GM18868 (cell line): Measurements from ENCODE around the gene C6orf47.

Experiments
- ATAC-seq: cut with Tn5 transposase; IDR thresholded peaks from one replicate; pipeline ENCODE4 v1.9.1; 2021; ENCODE audit warnings: mild to moderate bottlenecking, moderate library complexity; ENCODE audit not compliant: unreplicated experiment

Gene C6orf47

DNA sequence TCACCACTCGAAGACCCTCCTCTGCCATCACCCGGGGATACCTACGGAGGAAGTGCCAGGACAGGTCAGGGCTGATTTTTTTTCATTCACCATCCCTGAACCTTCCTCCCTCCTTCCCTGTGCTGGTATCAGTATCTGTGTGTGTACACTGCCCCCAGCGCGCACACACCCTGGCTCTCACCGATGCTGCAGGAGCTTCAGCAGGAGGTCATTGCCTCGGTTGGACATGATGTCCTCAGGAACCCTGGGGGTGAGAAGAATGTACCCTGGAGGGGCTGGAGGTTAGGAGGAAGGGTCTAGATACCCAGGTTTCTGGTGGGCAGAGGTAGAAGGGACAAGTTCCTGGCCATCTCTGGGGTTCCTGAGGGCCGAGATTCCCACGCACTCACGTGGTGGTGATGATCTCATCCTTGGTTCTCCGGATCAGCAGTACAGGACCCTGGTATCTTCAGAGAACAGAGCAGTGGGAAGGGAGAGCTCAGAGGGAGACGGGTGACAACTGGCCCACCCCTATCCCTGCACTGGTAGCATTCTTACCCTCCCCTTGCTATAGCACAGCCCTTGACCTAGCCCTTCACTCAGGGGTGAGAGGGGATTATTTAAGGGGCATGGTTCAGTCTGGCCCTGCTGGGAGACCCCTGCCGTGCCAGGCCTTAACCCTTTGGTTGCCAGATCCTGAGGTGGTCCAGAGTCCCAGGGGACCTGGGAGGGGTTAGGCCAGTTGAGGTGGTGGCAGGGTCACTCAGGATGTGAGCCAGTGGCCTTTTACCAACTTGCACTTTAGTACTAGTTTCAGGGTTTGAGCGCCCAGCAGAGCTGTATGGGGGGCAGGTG, 27.5 kb upstream of the C6orf47 start:
- ATAC-seq, result no peak

DNA sequence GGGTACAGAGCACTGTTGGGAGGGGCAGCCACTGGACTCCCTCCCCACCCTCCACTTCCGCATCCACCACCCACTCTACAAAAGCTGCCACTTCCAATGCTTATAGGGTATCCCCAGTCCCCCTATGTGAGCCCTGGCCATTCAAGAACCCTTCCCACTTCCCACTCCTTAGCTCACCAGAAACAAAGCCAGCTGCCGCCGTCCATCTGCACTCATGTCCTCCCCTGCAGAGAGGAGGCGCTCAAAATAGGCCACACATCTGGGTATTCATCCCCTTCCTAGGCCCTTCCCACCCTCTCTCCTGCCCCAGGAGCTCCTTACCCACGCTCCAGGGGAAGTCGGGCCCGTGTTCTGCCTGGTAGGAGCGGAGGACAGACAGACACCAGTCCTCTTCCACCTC, 26.7 kb upstream of the C6orf47 start:
- no peak for ATAC-seq

DNA sequence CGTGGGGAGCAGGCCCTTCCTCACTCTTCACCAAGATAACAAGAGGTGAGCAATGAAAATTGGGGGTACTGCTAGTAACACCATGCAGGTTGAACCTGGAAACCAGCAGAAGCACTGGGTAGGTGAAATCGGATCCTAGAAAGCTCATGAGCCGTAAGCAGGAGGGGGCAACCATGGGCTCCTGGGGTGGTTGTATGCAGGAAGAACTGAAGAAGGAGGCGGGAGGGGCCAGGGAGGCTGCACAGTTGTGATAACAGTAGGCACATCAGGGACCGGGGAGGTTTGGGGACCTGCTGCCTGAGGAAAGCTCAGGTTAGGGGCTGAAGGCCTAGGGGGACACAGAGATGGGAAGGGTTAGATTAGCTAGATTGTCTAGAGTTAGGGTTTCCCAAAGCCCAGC, 25.9 kb upstream of the C6orf47 start:
- no peak for ATAC-seq

DNA sequence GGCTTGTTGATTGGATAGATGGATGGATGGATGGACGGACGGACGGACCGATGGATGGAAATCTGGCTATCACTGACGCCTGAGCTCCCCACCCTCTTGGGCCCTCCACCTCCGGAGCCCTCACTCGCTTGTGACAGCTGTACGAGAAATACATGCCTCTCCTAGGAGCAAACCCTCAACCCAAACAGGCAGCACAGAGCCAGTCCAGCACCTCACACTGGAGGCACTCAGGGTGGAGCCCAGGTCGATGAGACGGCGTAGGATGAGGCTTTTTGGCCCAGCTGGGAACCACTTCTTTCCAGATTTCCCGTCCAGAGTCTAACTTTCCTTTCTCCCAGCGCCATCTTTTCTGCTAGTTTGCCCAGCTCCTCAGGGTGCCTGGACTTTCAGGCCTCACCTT, 23.0 kb upstream of the C6orf47 start:
- ATAC-seq, result no peak

DNA sequence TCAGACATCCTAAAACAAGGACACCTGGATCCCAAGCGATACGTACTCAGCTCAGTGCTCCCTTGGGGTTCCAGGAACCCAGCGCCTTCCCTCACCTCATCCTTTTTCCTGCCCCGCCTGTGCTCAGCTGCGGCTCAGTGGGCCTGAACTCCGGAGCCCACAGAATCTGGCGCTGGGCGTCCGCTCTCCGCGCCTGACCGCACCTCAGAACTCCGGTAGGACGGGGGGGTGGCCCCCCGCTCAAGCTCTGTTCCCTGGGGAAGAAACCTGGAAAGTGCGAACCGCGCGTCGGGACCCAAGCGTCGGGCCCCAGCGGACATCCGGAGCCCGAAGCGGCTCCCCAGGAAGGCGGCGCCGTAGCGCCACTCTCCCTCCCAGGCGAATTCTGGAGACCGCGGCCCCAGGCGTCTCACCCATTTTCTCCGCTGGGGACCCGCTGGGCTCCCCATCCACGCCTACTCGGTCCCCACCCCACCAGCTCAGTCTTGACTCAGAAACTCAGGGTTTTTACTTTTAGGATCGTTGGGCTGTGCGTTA, 20.6 kb upstream of the C6orf47 start:
- no peak for ATAC-seq

DNA sequence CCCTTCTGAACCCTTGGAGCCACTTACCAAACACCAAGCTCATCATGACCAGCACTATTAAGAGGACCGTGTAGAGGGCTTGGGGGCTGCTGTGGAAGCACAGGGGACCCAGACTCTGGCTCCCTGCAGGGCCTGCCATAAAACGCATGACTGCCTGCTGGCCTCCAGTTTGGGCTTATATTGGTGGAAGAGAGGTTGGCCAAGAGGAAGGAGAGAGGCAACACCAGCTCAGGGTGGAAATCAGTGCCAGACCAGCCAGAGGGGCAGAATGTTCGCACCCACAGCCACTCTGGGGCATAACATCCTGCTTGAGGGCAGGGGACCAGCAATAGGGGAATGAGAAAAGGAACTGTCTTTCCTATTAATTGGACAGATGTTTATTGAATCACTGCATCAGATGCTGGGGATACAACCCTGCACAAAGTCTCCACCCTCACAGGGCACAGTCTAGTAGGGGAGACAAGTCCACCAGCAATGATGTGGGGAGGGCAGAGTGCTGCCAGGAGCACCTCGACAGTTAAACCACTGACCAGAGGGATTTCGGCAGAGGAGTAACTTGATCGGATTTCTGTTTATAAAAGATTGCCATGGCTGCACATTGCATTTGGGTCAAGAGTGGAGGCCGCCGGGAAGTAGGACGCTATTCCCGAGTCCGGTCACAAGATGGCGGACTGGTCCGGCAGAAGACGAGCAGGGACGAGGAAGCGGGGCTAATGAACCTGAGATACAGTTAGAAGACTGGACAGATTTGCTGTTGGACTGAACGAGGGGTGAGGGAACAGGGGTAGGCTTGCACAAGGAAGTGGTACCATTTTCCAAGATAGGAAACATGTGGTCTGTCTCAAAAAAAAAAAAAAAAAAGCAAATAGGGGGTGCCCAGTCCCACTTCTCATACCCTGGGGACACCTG, 19.9 kb upstream of the C6orf47 start, which contains the start of gene LY6G5C:
LY6G5C (minus strand) TSS at position 842 of the 909 bp plus-strand sequence; CDS start at position 148, 694 bp downstream.
- ATAC-seq, result no peak

DNA sequence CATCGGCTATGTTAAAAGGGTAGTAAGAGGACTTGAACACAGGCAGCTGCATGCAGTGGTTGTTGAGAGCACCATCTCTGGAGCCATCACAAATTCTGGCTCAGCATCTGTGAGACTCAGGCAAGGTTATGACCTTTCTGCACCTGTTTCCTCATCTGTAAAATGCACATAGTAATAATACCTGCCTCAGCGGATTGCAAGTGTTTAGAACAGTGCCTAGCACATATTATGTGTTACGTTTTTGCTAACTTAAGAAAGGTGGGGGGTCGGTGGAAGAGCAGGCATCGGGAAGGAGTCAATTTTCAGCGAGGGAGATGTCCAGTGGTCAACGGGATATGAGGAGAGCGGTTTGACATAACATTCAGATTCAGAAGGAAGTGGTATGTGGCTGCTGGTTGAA, 17.4 kb upstream of the C6orf47 start:
- ATAC-seq, result no peak

DNA sequence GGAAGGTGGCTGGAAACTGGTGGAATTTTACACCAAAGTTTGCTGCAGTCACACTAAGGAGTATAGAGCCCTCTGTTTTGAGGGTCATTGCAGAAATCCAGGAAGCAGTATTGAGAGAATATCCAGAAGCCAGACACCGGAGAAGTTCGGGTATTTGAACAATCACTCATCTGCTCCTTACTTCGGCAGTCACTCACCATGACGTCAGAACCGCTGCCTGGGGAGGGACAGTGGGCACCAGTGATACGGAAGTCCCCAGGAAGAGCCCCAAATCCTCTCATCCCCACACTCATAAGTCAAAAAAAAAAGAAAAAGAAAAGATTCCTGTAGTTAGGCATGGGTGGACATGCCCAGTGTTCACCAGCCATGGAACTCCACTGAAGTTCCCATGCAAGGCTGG, 16.3 kb upstream of the C6orf47 start:
- no peak for ATAC-seq

DNA sequence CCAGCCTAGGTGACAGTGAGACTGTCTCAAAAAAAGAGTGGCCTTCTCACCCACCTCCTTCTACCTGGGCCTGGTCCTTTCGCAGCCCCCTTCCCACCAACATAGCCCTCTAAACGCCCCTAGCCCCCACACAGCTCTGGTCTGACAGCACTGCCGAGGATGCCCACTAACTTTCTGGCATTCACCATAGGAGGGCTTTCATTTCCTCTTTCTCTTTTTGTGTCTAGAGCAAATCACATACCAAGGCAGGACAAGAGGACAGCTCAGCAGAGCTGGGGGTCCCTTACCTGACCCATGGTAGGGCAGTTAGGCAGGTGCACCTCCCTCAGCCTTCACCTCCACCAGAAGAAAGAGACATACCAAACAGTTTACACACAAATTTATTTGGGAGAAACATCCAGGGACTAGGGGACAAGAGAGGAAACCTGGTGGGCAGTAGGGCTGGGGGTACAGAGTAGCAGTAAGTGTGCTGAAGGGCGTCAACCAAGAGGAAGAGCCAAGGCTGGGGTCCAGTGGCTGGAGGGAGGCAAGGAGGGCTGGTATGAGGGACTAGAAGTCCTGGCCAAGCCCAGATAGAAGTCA, 15.8 kb upstream of the C6orf47 start:
- ATAC-seq, result no peak

DNA sequence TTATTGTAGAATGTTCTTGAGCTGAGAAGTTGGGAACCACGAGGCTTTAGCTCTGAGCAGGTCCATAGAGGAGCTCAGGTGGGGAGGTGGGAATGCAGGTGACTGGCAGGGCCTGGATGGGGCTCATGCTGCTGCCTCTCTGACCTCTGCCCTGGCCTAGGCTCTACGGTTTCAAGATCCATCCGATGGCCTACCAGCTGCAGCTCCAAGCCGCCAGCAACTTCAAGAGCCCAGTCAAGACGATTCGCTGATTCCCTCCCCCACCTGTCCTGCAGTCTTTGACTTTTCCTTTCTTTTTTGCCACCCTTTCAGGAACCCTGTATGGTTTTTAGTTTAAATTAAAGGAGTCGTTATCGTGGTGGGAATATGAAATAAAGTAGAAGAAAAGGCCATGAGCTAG, 9.1 kb upstream of the C6orf47 start, which contains the start of gene LY6G5B:
LY6G5B (plus strand) TSS at position 301 of the 400 bp plus-strand sequence. CDS start 975 bp downstream, outside the sequence.
- ATAC-seq, result no peak

DNA sequence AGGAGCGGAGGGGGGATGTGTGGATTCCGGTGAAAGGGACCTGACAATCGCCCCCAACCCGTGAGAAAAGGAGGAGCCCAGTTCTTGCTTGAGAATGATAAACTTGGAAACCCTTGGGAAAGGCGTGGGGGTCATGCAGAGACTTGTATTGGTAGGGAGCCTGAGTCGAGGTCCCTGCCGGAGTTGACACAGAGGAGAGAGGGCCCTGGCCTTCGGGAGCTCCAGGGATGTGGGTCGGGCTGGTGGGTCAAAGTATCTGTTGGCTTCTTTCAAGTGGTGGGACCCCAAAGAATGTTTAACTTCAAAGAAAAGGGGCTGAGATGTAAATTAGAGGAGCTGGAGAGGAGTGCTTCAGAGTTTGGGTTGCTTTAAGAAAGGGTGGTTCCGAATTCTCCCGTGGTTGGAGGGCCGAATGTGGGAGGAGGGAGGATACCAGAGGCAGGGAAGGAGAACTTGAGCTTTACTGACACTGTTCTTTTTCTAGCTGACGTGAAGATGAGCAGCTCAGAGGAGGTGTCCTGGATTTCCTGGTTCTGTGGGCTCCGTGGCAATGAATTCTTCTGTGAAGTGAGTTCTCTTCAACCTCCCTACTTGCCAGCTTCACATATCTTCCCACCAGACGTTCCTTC, 5.9 kb upstream of the C6orf47 start:
- no peak for ATAC-seq

DNA sequence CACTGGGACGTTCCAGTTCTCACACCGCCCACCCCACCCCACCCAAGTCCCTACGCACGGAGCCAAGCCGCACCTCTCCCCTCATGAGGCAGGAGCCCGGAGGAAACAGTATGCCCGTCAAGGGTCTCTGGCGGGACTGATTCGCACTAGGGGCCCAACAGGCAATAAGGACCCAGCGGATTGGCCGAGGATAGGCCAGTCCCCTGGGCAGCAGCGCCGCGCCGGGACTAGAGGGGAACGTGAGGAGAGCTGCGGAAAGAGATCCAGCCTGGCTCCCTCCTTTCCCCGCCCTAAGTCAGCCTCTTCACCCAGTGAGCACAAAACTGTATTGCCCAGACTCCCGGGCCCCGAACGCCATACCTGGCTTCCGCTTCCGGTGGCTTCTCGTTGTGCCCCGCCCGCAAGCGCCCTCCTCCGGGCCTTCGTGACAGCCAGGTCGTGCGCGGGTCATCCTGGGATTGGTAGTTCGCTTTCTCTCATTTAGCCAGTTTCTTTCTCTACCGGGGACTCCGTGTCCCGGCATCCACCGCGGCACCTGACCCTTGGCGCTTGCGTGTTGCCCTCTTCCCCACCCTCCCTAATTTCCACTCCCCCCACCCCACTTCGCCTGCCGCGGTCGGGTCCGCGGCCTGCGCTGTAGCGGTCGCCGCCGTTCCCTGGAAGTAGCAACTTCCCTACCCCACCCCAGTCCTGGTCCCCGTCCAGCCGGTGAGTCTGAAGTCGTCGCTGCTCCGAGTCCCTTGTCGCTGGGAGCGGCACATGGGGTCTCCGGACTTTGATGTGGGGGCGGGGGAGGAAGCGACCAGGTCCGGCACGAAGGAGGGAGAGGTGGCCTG, 5.1 kb upstream of the C6orf47 start, which contains the start of gene CSNK2B:
CSNK2B (plus strand) TSS at position 580 of the 836 bp plus-strand sequence. CDS start 752 bp downstream, outside the sequence.
- ATAC-seq, result peak; percentile 74

DNA sequence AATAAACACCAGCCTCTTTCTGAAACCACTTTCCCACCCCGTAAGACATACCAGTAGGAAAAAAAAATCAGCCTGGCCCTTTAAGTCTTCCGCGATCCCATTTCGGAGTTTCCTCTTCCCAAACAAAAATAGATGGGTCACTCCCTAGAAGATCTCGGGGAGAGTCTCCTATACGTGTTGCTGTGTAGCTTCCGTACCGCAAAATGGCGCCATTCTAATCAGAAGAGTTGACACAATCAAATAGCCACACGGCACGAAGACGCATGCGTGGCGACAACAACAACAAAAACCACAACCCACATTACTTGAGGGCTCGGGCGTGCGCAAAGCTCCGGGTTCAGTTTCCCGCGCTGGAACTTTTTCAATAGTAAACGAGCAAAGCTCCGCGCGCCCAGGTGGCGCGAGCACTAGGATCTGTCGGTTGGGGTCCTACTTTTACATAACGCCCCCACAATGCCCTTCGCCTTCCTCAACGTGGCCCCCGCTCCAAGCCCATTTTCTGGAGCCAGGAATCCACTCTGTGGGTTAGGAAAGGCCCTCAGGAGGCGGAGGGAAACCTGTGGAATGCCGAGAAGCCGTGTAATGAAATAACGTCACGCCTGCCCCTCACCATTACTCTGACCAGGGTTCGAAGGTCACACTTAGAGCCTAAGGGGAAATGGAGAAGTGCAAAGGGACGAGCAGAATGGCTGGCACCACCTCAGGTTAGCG, 4.4 kb upstream of the C6orf47 start, which contains the start of gene GPANK1:
GPANK1 (minus strand) TSS at position 208 of the 711 bp plus-strand sequence. CDS start 519 bp downstream, outside the sequence.
- peak; percentile 31 for ATAC-seq

DNA sequence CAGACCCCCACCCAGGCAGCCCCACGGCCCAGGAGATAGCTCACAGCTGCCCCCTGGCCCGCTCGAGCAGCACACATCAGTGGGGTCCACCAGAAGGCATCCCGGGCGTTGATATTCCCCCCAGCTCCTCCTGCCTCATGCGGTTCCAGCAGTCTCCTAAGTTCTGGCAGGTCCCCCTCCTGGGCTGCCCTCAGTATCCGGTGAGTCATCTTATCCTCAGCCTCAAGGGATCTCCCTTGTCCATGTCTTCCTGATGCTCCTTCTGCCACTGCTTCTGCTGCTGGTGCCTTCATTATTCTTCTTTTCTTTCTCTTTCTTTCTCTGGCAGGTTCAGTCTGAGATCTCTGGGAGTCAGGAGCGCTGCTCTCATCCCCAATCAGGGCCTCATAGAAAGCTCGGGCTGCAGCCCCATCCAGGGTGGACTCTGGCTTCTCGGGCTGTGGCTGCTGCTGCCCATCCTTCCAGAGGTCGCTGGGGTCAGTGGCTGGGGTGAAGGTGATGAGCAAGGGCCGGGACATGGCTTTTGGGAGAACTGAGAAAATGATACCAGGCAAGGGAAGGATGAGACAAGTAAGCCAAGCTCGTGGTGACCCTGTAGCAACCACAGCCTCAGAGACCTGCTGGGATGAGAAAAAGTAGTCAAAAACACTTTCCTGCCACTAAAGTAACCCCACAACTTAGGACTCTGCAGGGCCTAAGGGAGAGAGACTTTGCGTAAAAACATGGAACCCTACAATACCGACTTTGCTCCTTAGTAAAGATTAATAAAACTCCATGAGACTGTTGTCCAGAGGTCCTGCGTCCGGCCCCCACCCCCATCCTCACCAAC, 3.6 kb upstream of the C6orf47 start:
- ATAC-seq, result no peak

DNA sequence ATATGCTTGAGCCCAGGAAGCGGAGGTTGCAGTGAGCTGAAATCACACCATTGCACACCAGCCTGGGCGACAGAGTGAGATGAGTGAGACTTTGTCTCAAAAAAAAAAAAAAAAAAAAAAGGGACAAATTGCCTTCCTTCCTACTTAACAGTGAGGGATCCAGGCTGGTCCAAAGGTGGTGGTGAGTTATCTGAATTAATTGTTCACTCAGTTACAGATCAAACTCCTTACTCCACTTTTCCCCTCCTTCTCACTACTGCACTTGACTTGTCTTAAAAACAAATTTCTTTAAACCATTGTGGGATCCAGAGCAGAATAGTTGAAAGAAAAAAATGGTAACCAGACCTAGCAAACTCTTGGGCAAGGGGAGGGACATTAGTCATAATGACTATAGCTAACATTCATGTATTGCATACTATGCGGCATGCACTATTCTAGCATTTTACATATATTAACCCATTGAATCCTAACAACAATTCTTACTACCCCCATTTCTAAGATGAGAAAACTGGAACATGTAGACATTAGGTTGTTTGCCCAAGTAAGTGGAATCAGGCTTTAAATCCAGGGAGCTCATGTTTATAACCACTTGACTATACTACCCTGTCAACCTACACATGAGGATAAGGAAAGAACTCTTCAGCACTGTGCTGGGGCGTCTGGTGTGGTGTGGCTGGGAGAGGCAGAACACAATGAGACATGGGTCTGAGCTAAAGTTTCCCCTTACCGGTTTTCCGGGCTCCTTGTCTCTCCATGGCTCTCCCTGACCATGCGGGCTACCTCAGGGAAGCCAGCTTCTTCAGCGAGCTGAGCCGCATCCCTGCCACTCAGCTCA, 2.8 kb upstream of the C6orf47 start:
- ATAC-seq, result no peak

DNA sequence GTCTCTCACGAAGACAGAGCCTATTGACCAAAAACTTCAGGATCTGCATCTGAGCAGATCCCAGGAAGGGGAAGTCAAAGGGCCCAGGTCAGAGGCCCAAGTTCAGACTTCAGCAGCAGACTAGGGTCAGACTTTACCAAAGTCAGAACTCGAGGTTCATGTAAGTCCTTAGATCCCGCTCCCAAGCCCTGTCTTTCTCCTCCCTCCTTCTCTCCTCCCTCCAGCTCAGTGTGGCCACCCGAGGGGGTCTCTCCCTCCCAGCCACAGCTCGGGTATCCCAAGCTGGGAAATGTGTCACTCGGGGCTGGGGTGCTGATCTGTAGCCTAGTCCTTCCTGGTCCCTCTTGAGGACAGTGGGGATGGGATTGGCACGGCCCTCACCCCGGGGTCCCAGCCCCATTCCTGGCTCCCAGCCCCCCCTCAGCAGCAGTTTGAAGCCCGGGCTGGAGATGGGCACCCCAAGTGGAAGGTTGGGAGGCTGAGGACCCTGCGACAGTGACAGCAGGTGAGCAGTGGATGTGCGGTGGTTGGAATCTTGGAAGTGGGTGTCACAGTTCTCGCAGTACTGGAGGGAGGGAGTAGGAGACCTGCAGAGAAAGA, 1.6 kb upstream of the C6orf47 start:
- no peak for ATAC-seq
